Sigmoid colon (tissue), 7 donors: ENCODE results near the gene DBNDD1. TPM values are rescaled to one million over a fixed set of nuclear protein-coding genes. Genes with fewer than 3 reads are reported as not detected.
"Not testable (repeated sequence)": the region's sequence is repeated elsewhere in the genome, so short reads cannot be mapped to it uniquely, and the experiment has no call there.

Experiments
- DNase-seq: peaks from one replicate; pipeline ENCODE4 v3.0.0-alpha.2; 2019
- H3K27ac ChIP-seq, 4 donors: fragments of 200-600 bp; sonication (generic); one replicate each; pipeline ENCODE4 v1.5.1; 2016 to 2019; ENCODE audit warnings: mild to moderate bottlenecking in 1 of 4
- H3K27me3 ChIP-seq, 3 donors: fragments of 200-600 bp; sonication (generic); one replicate each; pipeline ENCODE4 v1.5.1; 2019; ENCODE audit warnings: mild to moderate bottlenecking in 1 of 3
- H3K36me3 ChIP-seq, 4 donors: fragments of 200-600 bp; sonication (generic); one replicate each; pipeline ENCODE4 v1.5.1; 2016 to 2019
- H3K4me1 ChIP-seq, 4 donors: fragments of 200-600 bp; sonication (generic); one replicate each; pipeline ENCODE4 v1.5.1; 2017 to 2019
- H3K4me3 ChIP-seq, 4 donors: fragments of 200-600 bp; sonication (generic); one replicate each; pipeline ENCODE4 v1.5.1; 2017 to 2019; ENCODE audit warnings: mild to moderate bottlenecking in 2 of 4, moderate library complexity in 1 of 4
- H3K9me3 ChIP-seq, 4 donors: fragments of 200-600 bp in 3 of 4; sonication (generic) in 3 of 4; one replicate each; pipeline versions ENCODE4 v1.5.1 to v1.6.1; 2013 to 2019
- EP300 ChIP-seq, 4 donors: sonication (generic); formaldehyde crosslinking; IDR thresholded peaks; one replicate each; pipeline ENCODE4 v1.6.1; 2017; ENCODE audit warnings: antibody characterized with exemption in 4 of 4
- POLR2A ChIP-seq, 2 donors: fragments of 450-650 bp; IDR thresholded peaks; one replicate each; pipeline ENCODE4 v1.6.1; 2016; ENCODE audit warnings: antibody characterized with exemption in 2 of 2, mild to moderate bottlenecking in 2 of 2, moderate library complexity in 2 of 2
- POLR2AphosphoS5 ChIP-seq, 4 donors: sonication (generic); formaldehyde crosslinking; IDR thresholded peaks; one replicate each; pipeline ENCODE4 v1.6.1; 2017; ENCODE audit warnings: antibody characterized with exemption in 4 of 4
- WGBS, 2 donors: extraction: QIAGEN DNeasy Blood & Tissue Kit; methylation state at CpG; one replicate each; pipeline ENCODE4 v1.1.7; 2013; 5-methylcytosine and 5-hydroxymethylcytosine counted together
- intact Hi-C: fragments of 100-400 bp; cut with DNase I; formaldehyde crosslinking; loops from one replicate; pipeline ENCODE4 v1.15.1; 2023
- polyA plus RNA-seq, 3 donors: library from polyadenylated mRNA; stranded (reverse); fragments of 200-250 nt; gene quantifications; one replicate each; pipeline ENCODE4 v1.2.3, GENCODE V29; 2013
- total RNA-seq, 4 donors: library from RNA; depleted of rRNA; stranded (reverse); fragments of >200 nt; gene quantifications; one replicate each; pipeline ENCODE4 v1.1.0, GENCODE V29; 2016
- TF ChIP-seq, protein P1 (sequence below), 4 experiments: fragments of 450-650 bp in 3 of 4; fragments of 200-600 bp in 1 of 4; IDR thresholded peaks; one replicate each; pipeline ENCODE4 v1.5.1; 2016 to 2019; ENCODE audit warnings: antibody characterized with exemption in 4 of 4, mild to moderate bottlenecking in 3 of 4, moderate library complexity in 2 of 4
- donor health status: healthy with polysubstance abuse.
- donor health status: Bipolar disorder and iron deficiency.
- donor health status: healthy.

Gene DBNDD1
- total and polyA plus RNA-seq, 7 donors = 1.4 to 5.0 (median 3.3) TPM; not detected in 1

- peak; percentile 95 for DNase-seq
- 0 to 1% methylated on average over 104 of the region's 104 CpGs for WGBS, 2 donors
- intact Hi-C loops = loop anchor here (1.0 to 5.0 kb wide), 2 partner anchors 45 to 272 kb away; partner anchors contain the start of gene DBNDD1
- H3K4me1 ChIP-seq = peaks cover 0 to 31% (median 26%) of the 10 kb centered on the region in 4 donors
- H3K4me3 ChIP-seq = peak overlapping the region; percentile 76 to 97 (median 85)
- H3K27ac ChIP-seq = peak overlapping the region; percentile 92 to 100 (median 96)
- H3K36me3 ChIP-seq = peaks cover 0 to 4% (median 0%) of the 10 kb centered on the region in 4 donors
- no peaks in the 10 kb centered on the region for H3K27me3 ChIP-seq
- TF ChIP-seq POLR2AphosphoS5 (IDR thresholded peaks at IDR 0.05) (peak; percentile 79 to 96 (median 92)), EP300 (IDR thresholded peaks at IDR 0.05) (no peak), POLR2A (IDR thresholded peaks at IDR 0.05) (peak; percentile 39 to 61)
- TF ChIP-seq, protein P1, sequence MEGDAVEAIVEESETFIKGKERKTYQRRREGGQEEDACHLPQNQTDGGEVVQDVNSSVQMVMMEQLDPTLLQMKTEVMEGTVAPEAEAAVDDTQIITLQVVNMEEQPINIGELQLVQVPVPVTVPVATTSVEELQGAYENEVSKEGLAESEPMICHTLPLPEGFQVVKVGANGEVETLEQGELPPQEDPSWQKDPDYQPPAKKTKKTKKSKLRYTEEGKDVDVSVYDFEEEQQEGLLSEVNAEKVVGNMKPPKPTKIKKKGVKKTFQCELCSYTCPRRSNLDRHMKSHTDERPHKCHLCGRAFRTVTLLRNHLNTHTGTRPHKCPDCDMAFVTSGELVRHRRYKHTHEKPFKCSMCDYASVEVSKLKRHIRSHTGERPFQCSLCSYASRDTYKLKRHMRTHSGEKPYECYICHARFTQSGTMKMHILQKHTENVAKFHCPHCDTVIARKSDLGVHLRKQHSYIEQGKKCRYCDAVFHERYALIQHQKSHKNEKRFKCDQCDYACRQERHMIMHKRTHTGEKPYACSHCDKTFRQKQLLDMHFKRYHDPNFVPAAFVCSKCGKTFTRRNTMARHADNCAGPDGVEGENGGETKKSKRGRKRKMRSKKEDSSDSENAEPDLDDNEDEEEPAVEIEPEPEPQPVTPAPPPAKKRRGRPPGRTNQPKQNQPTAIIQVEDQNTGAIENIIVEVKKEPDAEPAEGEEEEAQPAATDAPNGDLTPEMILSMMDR (IDR thresholded peaks at IDR 0.05) = no peak
- no peaks in the 10 kb centered on the region for H3K9me3 ChIP-seq
Measured at GRCh38 chr16:89972244-89973234, 46.7 kb downstream of the DBNDD1 start.

DNA sequence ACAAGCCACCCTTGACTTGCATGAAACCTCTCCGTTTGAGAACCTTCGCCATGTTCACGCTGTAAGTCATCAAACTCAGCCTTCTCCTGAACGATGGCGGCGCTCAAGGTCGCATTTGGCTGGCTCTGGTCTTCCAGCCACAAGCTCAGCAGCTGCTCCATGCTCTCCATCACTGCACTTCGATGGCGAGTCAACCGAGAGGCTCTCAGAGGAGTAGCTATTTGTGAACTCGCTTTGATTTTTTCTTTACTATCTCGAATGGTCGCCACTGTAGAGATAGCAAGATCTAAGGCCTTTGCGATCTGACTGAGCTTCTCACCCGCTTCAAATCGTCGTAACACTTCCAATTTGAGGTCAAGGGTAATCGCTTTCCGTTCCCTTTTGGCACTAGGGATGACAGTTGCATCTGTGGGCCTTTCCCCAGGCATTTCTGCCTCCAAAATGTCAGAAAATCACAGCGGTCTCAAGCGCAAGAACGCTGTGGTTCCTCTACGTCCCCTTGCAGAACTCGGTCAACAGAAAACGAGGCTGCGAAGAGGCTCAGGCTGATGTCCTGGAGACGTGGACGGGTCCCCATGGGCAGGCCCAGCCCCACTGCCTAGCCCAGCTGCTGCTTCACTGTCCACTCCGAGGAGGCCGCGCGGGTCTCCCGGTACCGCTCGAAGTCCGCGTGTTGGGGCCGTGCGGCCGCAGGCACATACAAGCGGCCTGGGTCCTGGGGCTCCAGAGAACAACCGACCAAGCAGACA is 47.6 kb downstream of the DBNDD1 start:
- Histone ChIP-seq H3K27me3 (no peaks in the 10 kb centered on the region), H3K4me3 (peak overlapping the region; percentile 76 to 97 (median 85)), H3K27ac (peak overlapping the region; percentile 92 to 100 (median 96)), H3K36me3 (no peaks in the 10 kb centered on the region), H3K4me1 (peaks cover 0 to 31% (median 26%) of the 10 kb centered on the region in 4 donors), H3K9me3 (no peaks in the 10 kb centered on the region)
- no peak for TF ChIP-seq POLR2AphosphoS5 (IDR thresholded peaks at IDR 0.05)
- no peak for TF ChIP-seq POLR2A (IDR thresholded peaks at IDR 0.05)
- no peak for TF ChIP-seq EP300 (IDR thresholded peaks at IDR 0.05)
- TF ChIP-seq, protein P1 (IDR thresholded peaks at IDR 0.05) = no peak
- DNase-seq = no peak
- intact Hi-C loops = loop anchor here (1.0 to 5.0 kb wide), 2 partner anchors 46 to 271 kb away; partner anchors contain the start of gene DBNDD1
- WGBS, 2 donors = 48 to 64% methylated on average over 42 of the region's 42 CpGs

DNA sequence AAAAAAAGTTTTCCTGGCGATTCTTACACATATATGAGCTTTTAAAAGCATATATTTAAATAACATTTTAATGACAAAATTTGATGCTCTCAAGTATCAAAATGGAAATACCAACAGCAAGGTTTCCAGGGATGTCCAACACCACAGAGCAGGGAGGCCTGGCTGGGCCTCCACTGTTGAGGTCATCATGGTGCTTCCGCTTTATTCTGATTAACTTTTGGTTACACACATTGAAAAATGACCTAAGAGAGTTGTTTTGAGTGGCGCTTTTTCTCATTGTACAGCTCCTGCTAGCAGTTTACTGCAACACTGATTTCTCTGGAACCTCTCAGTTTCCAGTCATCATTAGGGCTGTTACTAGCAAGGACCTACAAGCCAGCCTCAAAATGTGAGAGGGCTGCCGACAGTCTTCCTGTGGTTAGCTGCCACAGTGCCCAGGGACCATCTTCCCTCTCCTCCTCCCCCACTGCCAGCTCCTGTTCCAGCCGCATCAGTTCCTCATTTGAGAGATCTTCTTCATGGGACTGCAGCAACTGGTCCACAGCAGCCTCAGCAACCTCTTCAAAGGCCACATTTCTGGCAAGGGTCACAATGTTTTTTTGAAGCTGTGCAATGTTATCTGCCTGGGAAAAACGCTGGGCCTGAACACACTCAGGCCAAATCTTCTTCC is 49.4 kb downstream of the DBNDD1 start:
- peaks cover 0 to 13% (median 3%) of the 10 kb centered on the region in 4 donors for H3K36me3 ChIP-seq
- H3K27ac ChIP-seq = no peak overlapping the region
- intact Hi-C loops = loop anchor here (5.0 kb wide), 1 partner anchor 47 kb away; the partner anchor contains the start of gene DBNDD1
- WGBS, 2 donors = 79 to 93% methylated on average over 6 of the region's 6 CpGs
- no peaks in the 10 kb centered on the region for H3K27me3 ChIP-seq
- H3K4me3 ChIP-seq = no peak overlapping the region
- TF ChIP-seq POLR2AphosphoS5 (IDR thresholded peaks at IDR 0.05) = no peak
- TF ChIP-seq EP300 (IDR thresholded peaks at IDR 0.05) = no peak
- TF ChIP-seq POLR2A (IDR thresholded peaks at IDR 0.05) = no peak
- TF ChIP-seq, protein P1 (IDR thresholded peaks at IDR 0.05) = no peak
- no peaks in the 10 kb centered on the region for H3K9me3 ChIP-seq
- no peak for DNase-seq
- peaks cover 0 to 31% (median 26%) of the 10 kb centered on the region in 4 donors for H3K4me1 ChIP-seq

GRCh38 chr16:89968074-89968473 is 51.2 kb downstream of the DBNDD1 start:
- H3K4me3 ChIP-seq, DNase-seq, H3K27me3 ChIP-seq, H3K27ac ChIP-seq, intact Hi-C loops, H3K9me3 ChIP-seq: not testable (repeated sequence)
- 88 to 92% methylated on average over 11 of the region's 11 CpGs for WGBS, 2 donors
- Histone ChIP-seq H3K36me3 (peaks cover 0 to 25% (median 5%) of the 10 kb centered on the region in 4 donors), H3K4me1 (peaks cover 0 to 18% (median 14%) of the 10 kb centered on the region in 4 donors)

GRCh38 chr16:89967436-89967835 is 51.8 kb downstream of the DBNDD1 start:
- intact Hi-C loops, H3K9me3 ChIP-seq, H3K27me3 ChIP-seq, DNase-seq, H3K27ac ChIP-seq, H3K4me3 ChIP-seq: not testable (repeated sequence)
- peaks cover 0 to 25% (median 5%) of the 10 kb centered on the region in 4 donors for H3K36me3 ChIP-seq
- 87 to 88% methylated on average over 5 of the region's 5 CpGs for WGBS, 2 donors
- H3K4me1 ChIP-seq = peaks cover 0 to 17% (median 14%) of the 10 kb centered on the region in 4 donors
